ENCODE data around the gene MBD3L2B. TPM values are rescaled to one million over a fixed set of nuclear protein-coding genes. Genes with fewer than 3 reads are reported as not detected.
"Not testable (repeated sequence)": the region's sequence is repeated elsewhere in the genome, so short reads cannot be mapped to it uniquely, and the experiment has no call there.

MBD3L2B gene
- total RNA-seq, 1 donor from 2014 or later = not detected

GRCh38 chr19:7063764-7064418, 42.7 kb upstream of the MBD3L2B start:
- POLR2A ChIA-PET = interaction anchor here (0.7 kb wide), 1 partner anchor 857 kb away, joined by 3 read pairs; the partner anchor contains the start of gene SNAPC2
- CTCF ChIA-PET = no interaction called here
- peaks cover 1% of the 10 kb centered on the region for H3K4me1 Mint-ChIP-seq

GRCh38 chr19:7063339-7063738, 42.1 kb upstream of the MBD3L2B start:
- no peaks in the 10 kb centered on the region for H3K27me3 Mint-ChIP-seq
- DNase-seq = no peak
- ChIA-PET CTCF (no interaction called here), POLR2A (interaction anchor here (0.7 kb wide), 1 partner anchor 857 kb away, joined by 3 read pairs; the partner anchor contains the start of gene SNAPC2)
- no peak for ATAC-seq (ENCODE audit: low read depth)
- no peaks in the 10 kb centered on the region for H3K36me3 Mint-ChIP-seq (ENCODE audit: low read depth)
- no peaks in the 10 kb centered on the region for H3K9me3 Mint-ChIP-seq
- intact Hi-C loops (cut with micrococcal nuclease) = no loop called here
- no peak for TF ChIP-seq CTCF (IDR thresholded peaks at IDR 0.05)
- no peak overlapping the region for H3K4me3 Mint-ChIP-seq
- H3K27ac Mint-ChIP-seq = no peak overlapping the region
- no peaks in the 10 kb centered on the region for H3K4me1 Mint-ChIP-seq

More at GRCh38 chr19:7063764-7064418, 42.7 kb upstream of the MBD3L2B start:
- Mint-ChIP-seq H3K4me3 (no peak overlapping the region), H3K9me3 (peaks cover under 1% of the 10 kb centered on the region), H3K27ac (no peak overlapping the region), H3K36me3 (ENCODE audit: low read depth) (no peaks in the 10 kb centered on the region), H3K27me3 (no peaks in the 10 kb centered on the region)
- intact Hi-C loops (cut with micrococcal nuclease) = no loop called here
- no peak for ATAC-seq (ENCODE audit: low read depth)
- no peak for DNase-seq
- no peak for TF ChIP-seq CTCF (IDR thresholded peaks at IDR 0.05)

- H3K9me3 Mint-ChIP-seq; POLR2A ChIA-PET; H3K4me3 Mint-ChIP-seq; DNase-seq; H3K4me1 Mint-ChIP-seq; intact Hi-C loops (cut with micrococcal nuclease); ATAC-seq (ENCODE audit: low read depth); H3K36me3 Mint-ChIP-seq (ENCODE audit: low read depth); H3K27ac Mint-ChIP-seq; H3K27me3 Mint-ChIP-seq; CTCF ChIA-PET: not testable (repeated sequence)
Observed at GRCh38 chr19:7059977-7060376, 38.7 kb upstream of the MBD3L2B start.

GRCh38 chr19:7058576-7058975, 37.3 kb upstream of the MBD3L2B start, which contains the start of gene MBD3L3:
Gene MBD3L3, minus strand, starts transcription at chr19:7058676. Its CDS starts 71 bp downstream, at chr19:7058605.
- DNase-seq; H3K27ac Mint-ChIP-seq; H3K36me3 Mint-ChIP-seq (ENCODE audit: low read depth); H3K27me3 Mint-ChIP-seq; CTCF ChIA-PET; H3K4me3 Mint-ChIP-seq; ATAC-seq (ENCODE audit: low read depth); POLR2A ChIA-PET; H3K9me3 Mint-ChIP-seq; H3K4me1 Mint-ChIP-seq; intact Hi-C loops (cut with micrococcal nuclease): not testable (repeated sequence)

GRCh38 chr19:7056371-7056770, 35.1 kb upstream of the MBD3L2B start:
- intact Hi-C loops (cut with micrococcal nuclease); ATAC-seq (ENCODE audit: low read depth); H3K4me1 Mint-ChIP-seq; H3K4me3 Mint-ChIP-seq; H3K27me3 Mint-ChIP-seq; POLR2A ChIA-PET; H3K27ac Mint-ChIP-seq; H3K9me3 Mint-ChIP-seq; DNase-seq; H3K36me3 Mint-ChIP-seq (ENCODE audit: low read depth); CTCF ChIA-PET: not testable (repeated sequence)

GRCh38 chr19:7055679-7056078, 34.4 kb upstream of the MBD3L2B start:
- CTCF ChIA-PET; H3K9me3 Mint-ChIP-seq; ATAC-seq (ENCODE audit: low read depth); H3K4me1 Mint-ChIP-seq; H3K27me3 Mint-ChIP-seq; H3K4me3 Mint-ChIP-seq; H3K36me3 Mint-ChIP-seq (ENCODE audit: low read depth); H3K27ac Mint-ChIP-seq; DNase-seq; intact Hi-C loops (cut with micrococcal nuclease); POLR2A ChIA-PET: not testable (repeated sequence)

- H3K4me3 Mint-ChIP-seq; POLR2A ChIA-PET; DNase-seq; H3K36me3 Mint-ChIP-seq (ENCODE audit: low read depth); H3K27me3 Mint-ChIP-seq; H3K9me3 Mint-ChIP-seq; ATAC-seq (ENCODE audit: low read depth); H3K4me1 Mint-ChIP-seq; CTCF ChIA-PET; intact Hi-C loops (cut with micrococcal nuclease); H3K27ac Mint-ChIP-seq: not testable (repeated sequence)
Observed at GRCh38 chr19:7054635-7055368, 33.6 kb upstream of the MBD3L2B start.

- POLR2A ChIA-PET; intact Hi-C loops (cut with micrococcal nuclease); H3K27ac Mint-ChIP-seq; H3K36me3 Mint-ChIP-seq (ENCODE audit: low read depth); H3K4me3 Mint-ChIP-seq; CTCF ChIA-PET; ATAC-seq (ENCODE audit: low read depth); H3K4me1 Mint-ChIP-seq; H3K27me3 Mint-ChIP-seq; H3K9me3 Mint-ChIP-seq; DNase-seq: not testable (repeated sequence)
Observed at GRCh38 chr19:7052896-7053295, 31.7 kb upstream of the MBD3L2B start.

- ATAC-seq (ENCODE audit: low read depth); H3K27me3 Mint-ChIP-seq; H3K4me3 Mint-ChIP-seq; H3K27ac Mint-ChIP-seq; CTCF ChIA-PET; DNase-seq; H3K4me1 Mint-ChIP-seq; H3K36me3 Mint-ChIP-seq (ENCODE audit: low read depth); intact Hi-C loops (cut with micrococcal nuclease); H3K9me3 Mint-ChIP-seq; POLR2A ChIA-PET: not testable (repeated sequence)
Observed at GRCh38 chr19:7051421-7051820, 30.2 kb upstream of the MBD3L2B start.

GRCh38 chr19:7049021-7049420, 27.8 kb upstream of the MBD3L2B start, which contains the start of gene MBD3L2:
Gene MBD3L2, plus strand, starts transcription at chr19:7049321. Its CDS starts 53 bp downstream, at chr19:7049374.
- POLR2A ChIA-PET; H3K4me3 Mint-ChIP-seq; CTCF ChIA-PET; H3K9me3 Mint-ChIP-seq; H3K27me3 Mint-ChIP-seq; DNase-seq; H3K4me1 Mint-ChIP-seq; ATAC-seq (ENCODE audit: low read depth); H3K27ac Mint-ChIP-seq; intact Hi-C loops (cut with micrococcal nuclease); H3K36me3 Mint-ChIP-seq (ENCODE audit: low read depth): not testable (repeated sequence)
